ENCODE results near the gene APEX1. TPM values are rescaled to one million over a fixed set of nuclear protein-coding genes. Genes with fewer than 3 reads are reported as not detected.

APEX1 gene
- total RNA-seq, 1 donor from 2014 or later: 328 TPM

- H3K36me3 ChIP-seq (ENCODE audit: control insufficient read depth, insufficient read depth, low read length): no peaks in the 10 kb centered on the region
- DNase-seq (ENCODE audit: low read depth): no peak
- H3K27me3 ChIP-seq (ENCODE audit: control insufficient read depth, insufficient read depth, low read length): no peaks in the 10 kb centered on the region
- peak within 1 kb of the TSS; percentile 86 for H3K4me3 ChIP-seq (ENCODE audit: low read depth, low read length)
- TF ChIP-seq CTCF (IDR thresholded peaks at IDR 0.05; ENCODE audit: insufficient read depth, low read length, poor library complexity, severe bottlenecking): no peak
These were observed 14.3 kb downstream of the APEX1 start, which contains the start of gene PNP for GRCh38 chr14:20469242-20469889. PNP (plus strand) TSS chr14:20469406; CDS start chr14:20469525, 119 bp downstream.

- Histone ChIP-seq H3K4me3 (ENCODE audit: low read depth, low read length) (peak overlapping the region; percentile 86), H3K27me3 (ENCODE audit: control insufficient read depth, insufficient read depth, low read length) (no peaks in the 10 kb centered on the region), H3K36me3 (ENCODE audit: control insufficient read depth, insufficient read depth, low read length) (no peaks in the 10 kb centered on the region)
- TF ChIP-seq CTCF (IDR thresholded peaks at IDR 0.05; ENCODE audit: insufficient read depth, low read length, poor library complexity, severe bottlenecking): no peak
- DNase-seq (ENCODE audit: low read depth): no peak
These were observed 15.0 kb downstream of the APEX1 start for GRCh38 chr14:20469890-20470602.

GRCh38 chr14:20470603-20470901, 15.5 kb downstream of the APEX1 start:
- no peak for TF ChIP-seq CTCF (IDR thresholded peaks at IDR 0.05; ENCODE audit: insufficient read depth, low read length, poor library complexity, severe bottlenecking)
- H3K27me3 ChIP-seq (ENCODE audit: control insufficient read depth, insufficient read depth, low read length): no peaks in the 10 kb centered on the region
- H3K4me3 ChIP-seq (ENCODE audit: low read depth, low read length): peak overlapping the region; percentile 86
- no peak for DNase-seq (ENCODE audit: low read depth)
- H3K36me3 ChIP-seq (ENCODE audit: control insufficient read depth, insufficient read depth, low read length): no peaks in the 10 kb centered on the region

GRCh38 chr14:20472536-20473169, 17.6 kb downstream of the APEX1 start:
- Histone ChIP-seq H3K27me3 (ENCODE audit: control insufficient read depth, insufficient read depth, low read length) (no peaks in the 10 kb centered on the region), H3K4me3 (ENCODE audit: low read depth, low read length) (no peak overlapping the region), H3K36me3 (ENCODE audit: control insufficient read depth, insufficient read depth, low read length) (no peaks in the 10 kb centered on the region)
- no peak for DNase-seq (ENCODE audit: low read depth)
- TF ChIP-seq CTCF (IDR thresholded peaks at IDR 0.05; ENCODE audit: insufficient read depth, low read length, poor library complexity, severe bottlenecking): no peak

- no peak for DNase-seq (ENCODE audit: low read depth)
- no peaks in the 10 kb centered on the region for H3K36me3 ChIP-seq (ENCODE audit: control insufficient read depth, insufficient read depth, low read length)
These were observed 21.8 kb downstream of the APEX1 start for GRCh38 chr14:20476776-20477175.

More at GRCh38 chr14:20476776-20477175, 21.8 kb downstream of the APEX1 start:
- no peak overlapping the region for H3K4me3 ChIP-seq (ENCODE audit: low read depth, low read length)
- no peaks in the 10 kb centered on the region for H3K27me3 ChIP-seq (ENCODE audit: control insufficient read depth, insufficient read depth, low read length)
- no peak for TF ChIP-seq CTCF (IDR thresholded peaks at IDR 0.05; ENCODE audit: insufficient read depth, low read length, poor library complexity, severe bottlenecking)

Data from kidney epithelial cell (primary cell).